ENCODE measurements around the gene ZACN.
A peak's percentile ranks its signal among the peaks of the same experiment; 100 is the strongest.

ZACN gene

DNA sequence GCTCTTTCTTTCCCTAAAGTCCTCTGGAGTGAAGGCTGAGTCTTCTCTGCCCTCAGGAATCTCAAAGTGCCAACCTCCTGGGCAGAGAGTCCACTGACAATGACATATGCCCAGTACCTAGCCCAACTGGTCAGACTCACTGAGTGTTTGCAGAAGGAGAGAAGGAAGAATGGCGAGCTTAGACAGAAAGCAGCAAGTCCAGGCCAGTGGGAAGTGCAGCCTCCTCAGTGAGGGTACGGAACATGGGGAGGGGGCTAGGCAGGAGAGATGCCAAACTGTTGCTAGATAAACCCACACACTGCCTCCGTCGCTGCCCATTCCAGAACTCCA lies 23.9 kb downstream of the ZACN start:
- no peak for TF ChIP-seq ZBTB7A (IDR thresholded peaks at IDR 0.05; ENCODE audit: low read depth)
- TF ChIP-seq EGR1 (IDR thresholded peaks at IDR 0.05): no peak
- TF ChIP-seq CEBPB (IDR thresholded peaks at IDR 0.05): no peak
- no peak for TF ChIP-seq FOXM1 (IDR thresholded peaks at IDR 0.05; ENCODE audit: borderline replicate concordance, low read depth)
- no peak for TF ChIP-seq NFIC (IDR thresholded peaks at IDR 0.05)

DNA sequence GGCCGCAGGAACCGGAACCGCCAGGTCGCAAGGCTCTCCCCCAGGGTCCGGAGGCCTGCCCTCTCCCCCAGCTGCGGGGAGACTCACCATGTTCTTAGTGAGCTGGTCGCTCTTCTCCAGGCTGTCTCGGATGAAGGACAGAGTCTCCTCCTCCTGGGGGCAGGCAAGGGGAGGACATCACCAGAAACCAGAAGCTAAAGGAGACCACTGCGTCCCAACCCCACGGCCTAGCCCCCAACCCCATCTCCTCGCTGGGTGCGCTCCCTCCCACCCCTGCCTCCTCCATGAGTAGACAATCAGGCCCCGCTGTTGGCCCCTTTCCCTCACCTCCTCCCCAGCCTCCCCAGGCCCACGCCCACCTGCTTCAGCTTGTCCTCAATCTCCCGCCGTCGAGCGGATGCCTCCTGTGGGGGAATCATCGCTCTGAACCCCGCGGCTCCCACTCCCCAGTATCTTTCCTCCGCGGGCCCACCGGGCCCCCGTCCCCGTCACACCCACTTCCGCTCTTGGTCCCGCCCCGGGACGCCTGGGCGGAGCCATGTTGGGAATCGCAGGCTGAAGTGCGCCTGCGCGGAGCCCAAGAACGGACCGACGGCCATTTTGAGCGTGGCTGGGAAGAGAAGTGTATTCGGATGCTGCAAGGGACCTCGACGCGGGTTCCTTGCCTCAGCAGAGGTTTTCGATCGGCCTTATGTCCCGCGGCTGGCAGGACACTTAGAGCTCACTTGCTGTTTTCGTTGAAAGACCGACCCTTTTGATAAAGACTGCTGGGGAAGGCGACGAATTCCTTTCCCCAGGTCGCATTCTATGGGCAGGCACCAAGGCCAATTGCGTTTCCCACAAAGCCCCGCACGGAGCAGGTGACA lies 24.5 kb downstream of the ZACN start, which contains the start of gene EXOC7:
Gene EXOC7 (minus strand): TSS at position 514 of the 866 bp plus-strand sequence. CDS start 95 bp downstream, at position 419.
- peak; percentile 97 for TF ChIP-seq YY1 (IDR thresholded peaks at IDR 0.05; ENCODE audit: low read depth)
- TF ChIP-seq TAF1 (IDR thresholded peaks at IDR 0.05; ENCODE audit: low read depth): peak; percentile 89
- TF ChIP-seq, protein P1, sequence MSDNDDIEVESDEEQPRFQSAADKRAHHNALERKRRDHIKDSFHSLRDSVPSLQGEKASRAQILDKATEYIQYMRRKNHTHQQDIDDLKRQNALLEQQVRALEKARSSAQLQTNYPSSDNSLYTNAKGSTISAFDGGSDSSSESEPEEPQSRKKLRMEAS (IDR thresholded peaks at IDR 0.05): peak; percentile 88
- 0 out of 2 replicates have a peak, but pooled peaks have one; percentile 23 for TF ChIP-seq TCF12 (IDR thresholded peaks at IDR 0.05; ENCODE audit: low read depth)
- no peak for TF ChIP-seq FOXM1 (IDR thresholded peaks at IDR 0.05; ENCODE audit: borderline replicate concordance, low read depth)
- TF ChIP-seq CREB1 (IDR thresholded peaks at IDR 0.05; ENCODE audit: low read depth): no peak

- TF ChIP-seq EGR1 (IDR thresholded peaks at IDR 0.05): no peak
- TF ChIP-seq REST (IDR thresholded peaks at IDR 0.05; ENCODE audit: low read depth): no peak
- TF ChIP-seq FOXM1 (IDR thresholded peaks at IDR 0.05; ENCODE audit: borderline replicate concordance, low read depth): no peak
- no peak for TF ChIP-seq EP300 (IDR thresholded peaks at IDR 0.05; ENCODE audit: borderline replicate concordance)
- TF ChIP-seq, protein P2, sequence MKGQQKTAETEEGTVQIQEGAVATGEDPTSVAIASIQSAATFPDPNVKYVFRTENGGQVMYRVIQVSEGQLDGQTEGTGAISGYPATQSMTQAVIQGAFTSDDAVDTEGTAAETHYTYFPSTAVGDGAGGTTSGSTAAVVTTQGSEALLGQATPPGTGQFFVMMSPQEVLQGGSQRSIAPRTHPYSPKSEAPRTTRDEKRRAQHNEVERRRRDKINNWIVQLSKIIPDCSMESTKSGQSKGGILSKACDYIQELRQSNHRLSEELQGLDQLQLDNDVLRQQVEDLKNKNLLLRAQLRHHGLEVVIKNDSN (IDR thresholded peaks at IDR 0.05): no peak
- no peak for TF ChIP-seq TAF1 (IDR thresholded peaks at IDR 0.05; ENCODE audit: low read depth)
- TF ChIP-seq TCF12 (IDR thresholded peaks at IDR 0.05; ENCODE audit: low read depth): no peak
- no peak for TF ChIP-seq YY1 (IDR thresholded peaks at IDR 0.05; ENCODE audit: low read depth)
- no peak for TF ChIP-seq NFIC (IDR thresholded peaks at IDR 0.05)
- no peak for TF ChIP-seq CREB1 (IDR thresholded peaks at IDR 0.05; ENCODE audit: low read depth)
- TF ChIP-seq RAD21 (IDR thresholded peaks at IDR 0.05; ENCODE audit: low read depth): no peak
- TF ChIP-seq, protein P1 (IDR thresholded peaks at IDR 0.05): no peak
- TF ChIP-seq TEAD4 (IDR thresholded peaks at IDR 0.05): no peak
- no peak for TF ChIP-seq CEBPB (IDR thresholded peaks at IDR 0.05)
- TF ChIP-seq ZBTB7A (IDR thresholded peaks at IDR 0.05; ENCODE audit: low read depth): no peak
Measured at GRCh38 chr17:76104140-76104895, 25.3 kb downstream of the ZACN start.

- TF ChIP-seq ZBTB7A (IDR thresholded peaks at IDR 0.05; ENCODE audit: low read depth) (no peak), CEBPB (IDR thresholded peaks at IDR 0.05) (no peak), REST (IDR thresholded peaks at IDR 0.05; ENCODE audit: low read depth) (no peak), FOXM1 (IDR thresholded peaks at IDR 0.05; ENCODE audit: borderline replicate concordance, low read depth) (no peak), YY1 (IDR thresholded peaks at IDR 0.05; ENCODE audit: low read depth) (no peak), TEAD4 (IDR thresholded peaks at IDR 0.05) (no peak), TCF12 (IDR thresholded peaks at IDR 0.05; ENCODE audit: low read depth) (no peak), TAF1 (IDR thresholded peaks at IDR 0.05; ENCODE audit: low read depth) (no peak), EGR1 (IDR thresholded peaks at IDR 0.05) (no peak), RAD21 (IDR thresholded peaks at IDR 0.05; ENCODE audit: low read depth) (no peak), CREB1 (IDR thresholded peaks at IDR 0.05; ENCODE audit: low read depth) (no peak), NFIC (IDR thresholded peaks at IDR 0.05) (no peak), EP300 (IDR thresholded peaks at IDR 0.05; ENCODE audit: borderline replicate concordance) (no peak)
- TF ChIP-seq, protein P1 (IDR thresholded peaks at IDR 0.05): no peak
- TF ChIP-seq, protein P2 (IDR thresholded peaks at IDR 0.05): no peak
Measured at GRCh38 chr17:76104896-76105231, 25.9 kb downstream of the ZACN start.

DNA sequence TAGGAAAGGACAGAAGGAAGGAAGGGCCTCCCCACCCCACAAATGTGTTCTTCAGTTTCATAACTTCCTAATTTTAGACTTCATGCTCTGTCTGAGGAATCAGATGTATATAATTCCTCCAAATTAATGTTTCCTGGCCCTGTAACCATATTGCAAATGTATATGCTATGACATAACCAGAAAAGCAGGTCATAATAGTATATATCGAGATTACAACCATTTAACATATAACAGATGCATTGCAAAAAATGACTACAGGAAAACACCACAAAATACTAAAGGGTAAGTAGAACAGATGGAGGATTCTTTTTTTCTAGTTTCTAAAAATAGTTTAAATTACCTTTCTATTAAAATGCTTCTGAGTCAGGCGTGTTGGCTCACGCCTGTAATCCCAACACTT lies 27.7 kb downstream of the ZACN start:
- TF ChIP-seq ZBTB7A (IDR thresholded peaks at IDR 0.05; ENCODE audit: low read depth) (no peak), NFIC (IDR thresholded peaks at IDR 0.05) (no peak), TEAD4 (IDR thresholded peaks at IDR 0.05) (no peak), TAF1 (IDR thresholded peaks at IDR 0.05; ENCODE audit: low read depth) (no peak)
